Muscle of arm (tissue), 14 donors: ENCODE results near the gene LNPEP. TPM values are rescaled to one million over a fixed set of nuclear protein-coding genes. Genes with fewer than 3 reads are reported as not detected.
A peak's percentile ranks its signal among the peaks of the same experiment; 100 is the strongest.

Experiments used
- DNase-seq: peaks from one replicate; pipeline ENCODE4 v3.0.0-alpha.2; 2013
- long read RNA-seq, 11 donors: transcript quantifications; one replicate each; lab custom pipeline, GENCODE V29; 2026
- polyA plus RNA-seq, 12 donors: library from polyadenylated mRNA; unstranded; fragments of 120-200 nt; gene quantifications; one replicate each; pipeline ENCODE4 v1.2.1, GENCODE V29; 2013; ENCODE audit not compliant: insufficient read length in 12 of 12

LNPEP gene
- 10 to 100 TPM in 11 of 12 donors, not detected in 1; 16.4 to 28.3 (median 21.6) TPM for polyA plus RNA-seq
- long read RNA-seq, donor 1, partial matches to known transcripts = 6 of 6 reads
- long read RNA-seq, donor 1, other reads (novel, unspliced or antisense) = 0 of 6 reads
- long read RNA-seq, donor 2, full-length matches to known transcripts = 3 of 3 reads
- long read RNA-seq, donor 2, partial matches to known transcripts = 0 of 3 reads
- long read RNA-seq, donor 2, other reads (novel, unspliced or antisense) = 0 of 3 reads
- long read RNA-seq, donor 3, full-length matches to known transcripts = 1 of 1 reads
- long read RNA-seq, donor 3, partial matches to known transcripts = 0 of 1 reads
- long read RNA-seq, donor 3, other reads (novel, unspliced or antisense) = 0 of 1 reads
- long read RNA-seq, donor 4, full-length matches to known transcripts = 2 of 2 reads
- long read RNA-seq, donor 4, partial matches to known transcripts = 0 of 2 reads
- long read RNA-seq, donor 4, other reads (novel, unspliced or antisense) = 0 of 2 reads
- long read RNA-seq, donor 5, full-length matches to known transcripts = 5 of 5 reads
- long read RNA-seq, donor 5, partial matches to known transcripts = 0 of 5 reads
- long read RNA-seq, donor 5, other reads (novel, unspliced or antisense) = 0 of 5 reads
- long read RNA-seq, donor 6 = 0 reads
- long read RNA-seq, donor 7, full-length matches to known transcripts = 1 of 1 reads
- long read RNA-seq, donor 7, partial matches to known transcripts = 0 of 1 reads
- long read RNA-seq, donor 7, other reads (novel, unspliced or antisense) = 0 of 1 reads
- long read RNA-seq, donor 8 = 0 reads
- long read RNA-seq, donor 9, full-length matches to known transcripts = 1 of 1 reads
- long read RNA-seq, donor 9, partial matches to known transcripts = 0 of 1 reads
- long read RNA-seq, donor 9, other reads (novel, unspliced or antisense) = 0 of 1 reads
- long read RNA-seq, donor 10 = 0 reads
- long read RNA-seq, donor 11, full-length matches to known transcripts = 2 of 2 reads
- long read RNA-seq, donor 11, partial matches to known transcripts = 0 of 2 reads
- long read RNA-seq, donor 11, other reads (novel, unspliced or antisense) = 0 of 2 reads

GRCh38 chr5:96935559-96936430 lies at the start of gene LNPEP:
Gene LNPEP (plus strand): TSS chr5:96936080. CDS start chr5:96936156, 76 bp downstream.
- DNase-seq = peak; percentile 94

GRCh38 chr5:96893342-96893741 lies 42.5 kb upstream of the LNPEP start:
- no peak for DNase-seq

- DNase-seq = no peak
These were observed 39.6 kb upstream of the LNPEP start for GRCh38 chr5:96896276-96896675.

- no peak for DNase-seq
These were observed 39.1 kb upstream of the LNPEP start for GRCh38 chr5:96896806-96897205.

- no peak for DNase-seq
These were observed 34.5 kb upstream of the LNPEP start for GRCh38 chr5:96901384-96901783.

- DNase-seq = no peak
These were observed 34.0 kb upstream of the LNPEP start for GRCh38 chr5:96901841-96902240.

- DNase-seq = no peak
These were observed 33.0 kb upstream of the LNPEP start for GRCh38 chr5:96902876-96903275.

- no peak for DNase-seq
These were observed 32.6 kb upstream of the LNPEP start for GRCh38 chr5:96903300-96903699.

GRCh38 chr5:96904054-96904931 lies 31.6 kb upstream of the LNPEP start:
- no peak for DNase-seq

GRCh38 chr5:96905864-96906263 lies 30.0 kb upstream of the LNPEP start:
- DNase-seq = no peak

GRCh38 chr5:96909003-96909402 lies 26.9 kb upstream of the LNPEP start:
- DNase-seq = no peak

- no peak for DNase-seq
These were observed 26.4 kb upstream of the LNPEP start for GRCh38 chr5:96909435-96909834.

- DNase-seq = no peak
These were observed 24.7 kb upstream of the LNPEP start for GRCh38 chr5:96911139-96911538.

GRCh38 chr5:96913233-96913632 lies 22.6 kb upstream of the LNPEP start:
- no peak for DNase-seq

- DNase-seq = no peak
These were observed 16.1 kb upstream of the LNPEP start for GRCh38 chr5:96919754-96920197.

- no peak for DNase-seq
These were observed 15.0 kb upstream of the LNPEP start for GRCh38 chr5:96920744-96921355.

GRCh38 chr5:96922499-96923244 lies 13.2 kb upstream of the LNPEP start:
- DNase-seq = no peak

- no peak for DNase-seq
These were observed 11.8 kb upstream of the LNPEP start for GRCh38 chr5:96924016-96924443.

- no peak for DNase-seq
These were observed 9.6 kb upstream of the LNPEP start for GRCh38 chr5:96926276-96926675.
